Measurements from ENCODE around the gene ZNHIT3.

GRCh38 chr17:36512641-36513040, 26.2 kb downstream of the ZNHIT3 start:
- TF ChIP-seq CTCF (IDR thresholded peaks at IDR 0.05; ENCODE audit: insufficient read depth, low read length) (no peak), SPI1 (IDR thresholded peaks at IDR 0.05; ENCODE audit: borderline replicate concordance, low read depth) (no peak), REST (IDR thresholded peaks at IDR 0.05; ENCODE audit: insufficient replicate concordance, low read depth) (no peak)

Data from HL-60 (cell line).